GM12872 (cell line): ENCODE results near the gene SHH.

Source experiments
- TF ChIP-seq, protein P1 (sequence below): IDR thresholded peaks from 3 replicates; pipeline ENCODE4 v1.5.1; 2011; ENCODE audit warnings: low read depth, mild to moderate bottlenecking, low read length, moderate library complexity; ENCODE audit not compliant: insufficient read depth

SHH gene

DNA sequence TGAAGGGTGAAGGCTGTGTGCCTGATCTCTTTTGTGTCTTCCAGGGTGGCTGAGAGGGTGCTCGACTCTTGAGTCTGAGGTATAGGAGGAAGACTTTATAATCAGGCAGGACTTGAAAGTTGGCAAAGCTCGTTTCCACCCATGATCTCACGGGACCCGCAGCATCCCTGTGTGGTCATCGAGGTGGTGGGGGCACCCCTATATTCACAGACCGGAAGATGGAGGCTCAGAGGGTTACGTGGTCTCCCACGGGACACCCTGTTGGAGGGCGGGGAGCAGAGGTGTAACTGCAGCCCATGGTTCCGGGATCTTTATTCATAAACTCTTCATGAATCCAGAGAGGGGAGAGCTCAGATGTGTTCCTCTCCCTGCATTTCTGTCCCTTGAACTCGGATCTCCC is 9.6 kb upstream of the SHH start:
- TF ChIP-seq, protein P1, sequence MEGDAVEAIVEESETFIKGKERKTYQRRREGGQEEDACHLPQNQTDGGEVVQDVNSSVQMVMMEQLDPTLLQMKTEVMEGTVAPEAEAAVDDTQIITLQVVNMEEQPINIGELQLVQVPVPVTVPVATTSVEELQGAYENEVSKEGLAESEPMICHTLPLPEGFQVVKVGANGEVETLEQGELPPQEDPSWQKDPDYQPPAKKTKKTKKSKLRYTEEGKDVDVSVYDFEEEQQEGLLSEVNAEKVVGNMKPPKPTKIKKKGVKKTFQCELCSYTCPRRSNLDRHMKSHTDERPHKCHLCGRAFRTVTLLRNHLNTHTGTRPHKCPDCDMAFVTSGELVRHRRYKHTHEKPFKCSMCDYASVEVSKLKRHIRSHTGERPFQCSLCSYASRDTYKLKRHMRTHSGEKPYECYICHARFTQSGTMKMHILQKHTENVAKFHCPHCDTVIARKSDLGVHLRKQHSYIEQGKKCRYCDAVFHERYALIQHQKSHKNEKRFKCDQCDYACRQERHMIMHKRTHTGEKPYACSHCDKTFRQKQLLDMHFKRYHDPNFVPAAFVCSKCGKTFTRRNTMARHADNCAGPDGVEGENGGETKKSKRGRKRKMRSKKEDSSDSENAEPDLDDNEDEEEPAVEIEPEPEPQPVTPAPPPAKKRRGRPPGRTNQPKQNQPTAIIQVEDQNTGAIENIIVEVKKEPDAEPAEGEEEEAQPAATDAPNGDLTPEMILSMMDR = no peak

DNA sequence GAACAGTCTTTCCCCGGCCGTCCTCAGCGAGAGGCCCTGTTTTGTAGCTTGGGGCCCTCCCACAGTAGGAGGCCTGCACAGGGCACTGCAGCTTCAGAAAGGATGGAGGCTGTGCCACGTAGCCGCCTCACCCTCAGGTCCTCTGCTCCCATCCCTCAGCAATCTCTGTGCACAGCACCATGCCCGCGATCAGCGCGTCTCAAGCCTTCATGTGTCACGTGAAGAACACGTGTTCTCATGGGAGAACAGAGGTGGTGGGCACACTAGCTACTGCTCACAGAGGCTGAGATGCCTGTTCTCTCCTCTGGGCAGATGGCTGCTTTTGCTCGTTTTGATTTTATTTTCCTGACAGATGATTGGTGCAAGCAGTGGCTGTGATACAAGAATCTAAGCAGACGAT is 8.5 kb upstream of the SHH start:
- TF ChIP-seq, protein P1 = no peak

DNA sequence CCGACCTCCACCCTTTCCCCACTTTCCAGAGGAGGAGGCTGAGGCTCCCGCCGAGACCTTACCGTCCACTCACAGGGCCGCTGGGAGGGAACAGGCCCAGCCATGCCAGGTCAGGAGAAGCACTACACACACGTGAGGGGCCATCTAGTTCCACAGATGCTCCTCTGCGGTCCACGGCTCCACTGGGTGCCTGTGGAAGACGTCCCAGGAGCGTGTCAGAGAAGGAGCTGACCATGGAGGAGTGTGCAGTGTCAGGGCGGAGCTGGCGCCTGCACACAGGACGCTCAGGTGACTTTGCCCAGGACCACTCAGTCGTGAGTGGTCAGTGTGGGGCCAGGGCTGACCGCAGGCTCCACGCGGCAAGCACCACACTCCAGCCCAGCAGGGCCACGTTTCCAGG is 8.0 kb upstream of the SHH start:
- TF ChIP-seq, protein P1 = no peak

DNA sequence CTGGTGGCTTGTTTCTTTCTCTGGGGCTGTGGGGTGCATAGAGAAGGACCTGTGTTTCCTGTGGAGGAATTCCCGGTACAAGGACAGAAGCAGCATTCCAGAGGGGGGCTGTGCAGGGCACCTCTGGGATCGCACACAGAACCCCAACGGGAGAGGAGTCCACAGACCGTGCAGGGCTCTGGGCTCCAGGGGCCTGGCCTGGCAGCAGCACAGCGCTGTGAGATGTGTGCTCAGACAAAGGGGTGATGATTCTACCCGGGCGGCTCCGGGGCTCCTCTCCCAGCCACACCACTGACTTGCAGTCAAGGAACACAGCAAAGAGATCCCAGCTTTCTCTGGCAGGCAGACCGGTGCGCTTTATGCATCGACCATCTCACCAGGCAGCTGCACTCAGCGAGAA is 6.9 kb upstream of the SHH start:
- TF ChIP-seq, protein P1 = no peak

DNA sequence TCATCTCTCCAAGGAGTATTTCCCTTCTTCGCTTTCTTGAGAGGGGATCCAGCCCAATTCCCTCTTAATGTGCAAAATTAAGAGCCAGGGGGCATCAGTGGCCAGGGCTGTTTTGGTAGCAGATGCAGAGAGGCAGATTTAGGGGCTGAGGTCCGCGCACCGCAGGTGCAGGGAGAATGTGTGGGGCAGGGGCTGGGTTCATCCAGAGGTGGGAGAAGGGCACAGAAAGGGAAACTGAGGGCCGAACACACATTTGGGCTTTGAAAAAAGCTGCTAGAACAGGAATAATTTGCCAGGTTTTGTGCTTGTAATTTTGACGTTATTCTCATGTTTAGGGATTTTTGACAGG is 6.5 kb upstream of the SHH start:
- TF ChIP-seq, protein P1 = no peak

DNA sequence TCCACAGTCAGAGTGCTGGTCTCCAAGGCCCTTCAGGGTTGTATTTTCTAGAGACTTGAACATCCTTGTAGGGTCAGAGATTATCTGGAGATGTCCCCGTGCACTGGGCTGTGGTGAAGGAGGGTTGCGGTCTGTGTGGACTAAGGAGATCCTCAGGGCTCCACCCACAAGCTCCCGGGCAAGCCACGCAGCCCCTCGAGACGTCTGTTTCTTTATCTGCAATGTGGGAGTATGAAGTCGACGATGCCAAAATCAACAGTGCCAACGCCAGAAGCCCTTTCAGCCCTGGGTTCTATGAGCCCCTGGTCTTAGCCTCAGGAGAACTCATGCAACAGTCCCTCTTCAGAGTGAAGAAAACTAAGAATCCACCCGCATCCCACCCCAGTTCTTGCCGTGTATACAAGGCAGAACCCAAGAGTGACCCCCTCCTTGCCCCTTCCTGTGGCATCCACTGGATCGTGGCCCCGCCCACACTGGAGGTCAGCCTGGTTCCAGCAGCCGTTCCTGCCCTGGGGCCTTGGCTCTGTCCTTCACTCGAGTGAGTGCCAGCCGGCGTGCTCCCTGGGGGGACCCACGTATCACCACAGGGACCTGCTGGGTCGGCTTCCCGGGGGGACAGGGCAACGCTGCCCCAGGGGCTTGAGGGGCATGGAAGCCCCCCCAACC is 6.0 kb upstream of the SHH start:
- TF ChIP-seq, protein P1 = no peak

DNA sequence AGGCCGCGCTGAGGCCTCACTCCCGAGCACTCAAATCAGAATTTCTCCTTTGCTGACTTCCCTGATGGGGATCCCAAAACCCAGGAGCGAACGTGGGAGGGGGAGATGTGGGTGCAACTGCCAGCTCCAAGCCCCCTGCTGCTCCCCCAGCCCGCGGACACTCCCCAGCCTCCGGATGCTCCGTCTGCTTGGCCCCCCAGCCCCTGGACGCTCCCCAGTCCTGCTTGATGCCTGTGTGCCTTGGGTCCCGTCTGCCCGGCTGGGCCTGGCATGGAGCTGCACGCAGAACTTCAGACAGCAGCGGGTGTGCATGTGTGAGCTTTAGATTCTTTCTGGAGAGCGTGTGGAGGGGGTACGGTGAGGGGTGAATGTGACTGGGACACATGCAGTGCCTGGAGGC is 4.7 kb upstream of the SHH start:
- TF ChIP-seq, protein P1 = no peak
